COR-L47 (cell line): ENCODE measurements around the gene AP1S1.
A peak's percentile ranks its signal among the peaks of the same experiment; 100 is the strongest.
"Not testable (repeated sequence)": the region's sequence is repeated elsewhere in the genome, so short reads cannot be mapped to it uniquely, and the experiment has no call there.

Experiments used
- DNase-seq: peaks from one replicate; lab custom pipeline; 2025; lab: John Stamatoyannopoulos, UW

Gene AP1S1

GRCh38 chr7:101153969-101154692 lies at the start of gene AP1S1:
Gene AP1S1, plus strand, starts transcription at chr7:101154476. Its CDS starts 39 bp downstream, at chr7:101154515.
- DNase-seq, result peak; percentile 99

- no peak for DNase-seq
Measured at GRCh38 chr7:101104799-101105198, 49.5 kb upstream of the AP1S1 start.

GRCh38 chr7:101105248-101105647 lies 49.0 kb upstream of the AP1S1 start:
- not testable (repeated sequence) for DNase-seq

GRCh38 chr7:101106386-101106785 lies 47.9 kb upstream of the AP1S1 start:
- DNase-seq, result no peak

GRCh38 chr7:101108330-101108857 lies 45.9 kb upstream of the AP1S1 start:
- DNase-seq, result no peak

GRCh38 chr7:101108961-101109360 lies 45.3 kb upstream of the AP1S1 start:
- DNase-seq, result no peak

GRCh38 chr7:101109368-101109767 lies 44.9 kb upstream of the AP1S1 start:
- no peak for DNase-seq

- no peak for DNase-seq
Measured at GRCh38 chr7:101111261-101111660, 43.0 kb upstream of the AP1S1 start.

- DNase-seq, result no peak
Measured at GRCh38 chr7:101112233-101112632, 42.0 kb upstream of the AP1S1 start.

GRCh38 chr7:101113140-101113539 lies 41.1 kb upstream of the AP1S1 start:
- DNase-seq, result not testable (repeated sequence)

GRCh38 chr7:101113836-101114235 lies 40.4 kb upstream of the AP1S1 start:
- no peak for DNase-seq

GRCh38 chr7:101114492-101114891 lies 39.8 kb upstream of the AP1S1 start:
- no peak for DNase-seq

GRCh38 chr7:101115215-101115614 lies 39.1 kb upstream of the AP1S1 start:
- no peak for DNase-seq

- no peak for DNase-seq
Measured at GRCh38 chr7:101116898-101117297, 37.4 kb upstream of the AP1S1 start.

GRCh38 chr7:101118856-101119255 lies 35.4 kb upstream of the AP1S1 start:
- DNase-seq, result no peak

- DNase-seq, result no peak
Measured at GRCh38 chr7:101119876-101120275, 34.4 kb upstream of the AP1S1 start.

- no peak for DNase-seq
Measured at GRCh38 chr7:101120315-101120714, 34.0 kb upstream of the AP1S1 start.

GRCh38 chr7:101121631-101121990 lies 32.7 kb upstream of the AP1S1 start:
- DNase-seq, result not testable (repeated sequence)

- DNase-seq, result no peak
Measured at GRCh38 chr7:101121991-101122932, 32.0 kb upstream of the AP1S1 start.

- no peak for DNase-seq
Measured at GRCh38 chr7:101122933-101123702, 31.2 kb upstream of the AP1S1 start.

- DNase-seq, result no peak
Measured at GRCh38 chr7:101123703-101124068, 30.6 kb upstream of the AP1S1 start.

- DNase-seq, result no peak
Measured at GRCh38 chr7:101124376-101125056, 29.8 kb upstream of the AP1S1 start.
